HepG2 (cell line): ENCODE data around the gene VEPH1.

Experiments
- MXD1 ChIP-seq: sonication (generic); formaldehyde crosslinking; IDR thresholded peaks from 2 replicates; pipeline ENCODE4 v1.4.0; 2020; ENCODE audit warnings: mild to moderate bottlenecking, missing genetic modification reagents
- NBN ChIP-seq: fragments of 450-650 bp; conservative IDR thresholded peaks from 2 replicates; pipeline ENCODE4 v1.6.1; 2017
- PHF20 ChIP-seq: sonication (generic); formaldehyde crosslinking; IDR thresholded peaks from 2 replicates; pipeline ENCODE4 v1.5.0; 2020; ENCODE audit warnings: mild to moderate bottlenecking, missing genetic modification reagents
- TCF7 ChIP-seq: sonication (generic); IDR thresholded peaks from 2 replicates; pipeline ENCODE4 v1.6.1; 2016; ENCODE audit warnings: antibody characterized with exemption, low read depth
- ZNF24 ChIP-seq: fragments of 450-650 bp; IDR thresholded peaks from 2 replicates; pipeline ENCODE4 v1.6.1; 2017; ENCODE audit warnings: antibody characterized with exemption, mild to moderate bottlenecking
- ZNF280D ChIP-seq: sonication (generic); formaldehyde crosslinking; IDR thresholded peaks from 2 replicates; pipeline ENCODE4 v1.5.1; 2020; ENCODE audit warnings: mild to moderate bottlenecking, missing genetic modification reagents
- ZNF530 ChIP-seq: sonication (generic); formaldehyde crosslinking; IDR thresholded peaks from 2 replicates; pipeline ENCODE4 v1.5.0; 2020; ENCODE audit warnings: low read depth, mild to moderate bottlenecking, missing genetic modification reagents
- ZNF552 ChIP-seq: sonication (generic); formaldehyde crosslinking; IDR thresholded peaks from 2 replicates; pipeline ENCODE4 v1.9.0; 2022; ENCODE audit warnings: missing genetic modification reagents, mild to moderate bottlenecking, borderline replicate concordance

GRCh38 chr3:157242836-157243235 is 260.4 kb downstream of the VEPH1 start:
- TF ChIP-seq NBN, result no peak
- no peak for TF ChIP-seq ZNF24
- no peak for TF ChIP-seq ZNF280D (CRISPR knock-in tag)
- no peak for TF ChIP-seq ZNF530 (CRISPR knock-in tag)
- TF ChIP-seq MXD1 (CRISPR knock-in tag), result no peak
- no peak for TF ChIP-seq PHF20 (CRISPR knock-in tag)
- TF ChIP-seq ZNF552 (CRISPR knock-in tag), result no peak
- no peak for TF ChIP-seq TCF7
